Mesodermal cell (in vitro differentiated cells): ENCODE measurements around the gene CHRNB1.

ENCODE experiments used
- H3K27ac ChIP-seq: 2 replicates; pipeline ENCODE4 v1.7.0; 2013; ENCODE audit warnings: mild to moderate bottlenecking, low read depth, low read length, moderate library complexity; ENCODE audit not compliant: severe bottlenecking
- H3K36me3 ChIP-seq: 2 replicates; pipeline ENCODE4 v1.7.1; 2013; ENCODE audit warnings: mild to moderate bottlenecking, low read length, moderate library complexity; ENCODE audit not compliant: control insufficient read depth, insufficient read depth
- H3K4me1 ChIP-seq: one replicate; pipeline ENCODE4 v1.7.1; 2013; ENCODE audit warnings: mild to moderate bottlenecking, low read length; ENCODE audit not compliant: insufficient read depth, control insufficient read depth, poor library complexity, severe bottlenecking
- H3K4me3 ChIP-seq: 2 replicates; pipeline ENCODE4 v1.7.0; 2013; ENCODE audit warnings: low read length, control low read depth, mild to moderate bottlenecking; ENCODE audit not compliant: insufficient read depth, poor library complexity, severe bottlenecking; ENCODE audit errors: extremely low read depth
- H3K9me3 ChIP-seq: 2 replicates; pipeline ENCODE4 v1.7.1; 2013; ENCODE audit warnings: mild to moderate bottlenecking, low read length, moderate library complexity; ENCODE audit not compliant: control insufficient read depth
- WGBS, 2 experiments: methylation state at CpG; one replicate each; pipeline ENCODE4 v1.1.5; 2013; ENCODE audit warnings: missing lambda C conversion rate in 2 of 2; ENCODE audit not compliant: insufficient coverage in 2 of 2; 5-methylcytosine and 5-hydroxymethylcytosine counted together

CHRNB1 gene

DNA sequence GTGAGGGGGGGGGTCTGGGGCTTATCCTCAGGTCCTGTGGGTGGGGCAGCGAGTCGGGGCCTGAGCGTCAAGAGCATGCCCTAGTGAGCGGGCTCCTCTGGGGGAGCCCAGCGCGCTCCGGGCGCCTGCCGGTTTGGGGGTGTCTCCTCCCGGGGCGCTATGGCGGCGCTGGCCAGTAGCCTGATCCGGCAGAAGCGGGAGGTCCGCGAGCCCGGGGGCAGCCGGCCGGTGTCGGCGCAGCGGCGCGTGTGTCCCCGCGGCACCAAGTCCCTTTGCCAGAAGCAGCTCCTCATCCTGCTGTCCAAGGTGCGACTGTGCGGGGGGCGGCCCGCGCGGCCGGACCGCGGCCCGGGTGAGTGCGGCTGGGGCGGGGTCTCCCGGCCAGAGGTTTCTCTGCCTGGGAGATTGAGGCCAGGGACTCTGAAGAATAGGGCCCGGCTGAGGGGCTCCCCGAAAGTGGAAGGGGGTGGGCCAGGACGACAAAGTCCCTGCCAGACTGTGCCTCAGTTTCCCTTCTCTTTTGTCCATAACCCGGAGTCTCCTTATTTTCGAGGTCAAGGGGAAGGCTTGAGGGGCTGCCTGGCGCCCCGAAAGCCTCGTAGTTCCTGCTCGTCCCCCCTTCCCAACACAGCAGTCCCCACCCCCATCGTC lies 5.3 kb upstream of the CHRNB1 start, which contains the start of gene FGF11:
FGF11 (plus strand) TSS at position 51 of the 651 bp plus-strand sequence; CDS start at position 160, 109 bp downstream.
- H3K9me3 ChIP-seq = no peaks in the 10 kb centered on the region
- peaks cover 17% of the 10 kb centered on the region for H3K4me1 ChIP-seq
- H3K27ac ChIP-seq = peak within 1 kb of the TSS; percentile 91
- WGBS, 2 experiments = 2 to 3% methylated on average over 35 to 46 of the region's 50 CpGs
- H3K36me3 ChIP-seq = no peaks in the 10 kb centered on the region
- H3K4me3 ChIP-seq = peak within 1 kb of the TSS; percentile 75

DNA sequence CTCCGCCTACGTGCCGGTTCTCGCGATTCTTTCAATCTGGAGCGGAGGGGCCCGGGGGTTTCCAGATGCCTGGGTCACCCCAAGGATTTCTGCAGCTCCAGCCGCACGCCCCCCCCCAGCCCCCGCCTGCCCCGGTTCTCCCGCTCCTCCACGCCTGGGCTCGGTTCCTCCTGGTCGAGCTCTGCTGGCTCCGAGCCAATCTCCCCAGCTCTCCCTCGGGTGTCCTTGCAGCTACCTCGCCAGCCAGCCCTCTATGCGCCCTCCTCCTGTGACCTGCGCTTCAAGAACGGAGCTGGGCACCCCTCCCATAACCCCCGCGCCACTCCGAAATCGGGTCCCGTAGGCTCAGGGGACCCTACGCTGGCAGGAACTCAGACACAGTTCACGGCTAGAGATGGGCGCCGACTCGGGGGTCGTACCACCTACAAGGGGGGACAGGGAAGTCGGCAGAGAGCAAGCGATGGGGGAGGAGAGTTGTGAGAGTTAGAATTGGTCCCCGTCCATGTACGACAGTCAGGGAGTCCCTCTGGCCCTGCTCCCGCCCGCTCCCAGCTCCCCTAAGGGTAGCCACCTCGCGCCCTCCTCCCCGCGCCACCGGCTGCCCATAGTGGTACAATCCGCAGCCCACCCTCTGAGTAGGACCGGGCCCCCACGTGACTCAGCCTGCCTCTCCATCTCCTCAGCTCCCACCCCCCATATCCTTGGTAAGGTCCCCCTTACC lies 4.6 kb upstream of the CHRNB1 start:
- 0% methylated on average over 35 to 40 of the region's 46 CpGs for whole genome bisulfite sequencing, 2 experiments
- Histone ChIP-seq H3K4me3 (peak overlapping the region; percentile 75), H3K9me3 (no peaks in the 10 kb centered on the region), H3K27ac (peak overlapping the region; percentile 91), H3K4me1 (peaks cover 19% of the 10 kb centered on the region), H3K36me3 (no peaks in the 10 kb centered on the region)

GRCh38 chr17:7440834-7441195 lies 4.0 kb upstream of the CHRNB1 start:
- H3K4me3 ChIP-seq = peak overlapping the region; percentile 75
- H3K9me3 ChIP-seq = no peaks in the 10 kb centered on the region
- no peaks in the 10 kb centered on the region for H3K36me3 ChIP-seq
- peak overlapping the region; percentile 91 for H3K27ac ChIP-seq
- H3K4me1 ChIP-seq = peaks cover 19% of the 10 kb centered on the region
- WGBS, 2 experiments = 3 to 11% methylated on average over 7 to 10 of the region's 12 CpGs

GRCh38 chr17:7441266-7441665 lies 3.6 kb upstream of the CHRNB1 start:
- Histone ChIP-seq H3K36me3 (no peaks in the 10 kb centered on the region), H3K27ac (peak overlapping the region; percentile 91), H3K4me1 (peaks cover 19% of the 10 kb centered on the region), H3K9me3 (no peaks in the 10 kb centered on the region), H3K4me3 (no peak overlapping the region)
- WGBS, 2 experiments = 60 to 66% methylated on average over 3 to 5 of the region's 7 CpGs

- H3K4me1 ChIP-seq = peaks cover 19% of the 10 kb centered on the region
- H3K27ac ChIP-seq = no peak overlapping the region
- H3K9me3 ChIP-seq = no peaks in the 10 kb centered on the region
- H3K4me3 ChIP-seq = no peak overlapping the region
- no peaks in the 10 kb centered on the region for H3K36me3 ChIP-seq
- WGBS, 2 experiments = 100% methylated on average over 2 of the region's 2 CpGs
Measured at GRCh38 chr17:7442142-7442541, 2.7 kb upstream of the CHRNB1 start.

- no peak overlapping the region for H3K4me3 ChIP-seq
- no peak overlapping the region for H3K27ac ChIP-seq
- peaks cover 9% of the 10 kb centered on the region for H3K4me1 ChIP-seq
- no peaks in the 10 kb centered on the region for H3K9me3 ChIP-seq
- 81 to 83% methylated on average over 5 to 7 of the region's 7 CpGs for WGBS, 2 experiments
- H3K36me3 ChIP-seq = no peaks in the 10 kb centered on the region
Measured at GRCh38 chr17:7443499-7444485, 1.1 kb upstream of the CHRNB1 start.

- no peaks in the 10 kb centered on the region for H3K36me3 ChIP-seq
- H3K4me3 ChIP-seq = peak overlapping the region; percentile 44
- peaks cover 9% of the 10 kb centered on the region for H3K4me1 ChIP-seq
- H3K9me3 ChIP-seq = no peaks in the 10 kb centered on the region
- peak overlapping the region; percentile 45 for H3K27ac ChIP-seq
- WGBS, 2 experiments = 2 to 5% methylated on average over 7 to 13 of the region's 16 CpGs
Measured at GRCh38 chr17:7445619-7445968, 733 bp downstream of the CHRNB1 start.

DNA sequence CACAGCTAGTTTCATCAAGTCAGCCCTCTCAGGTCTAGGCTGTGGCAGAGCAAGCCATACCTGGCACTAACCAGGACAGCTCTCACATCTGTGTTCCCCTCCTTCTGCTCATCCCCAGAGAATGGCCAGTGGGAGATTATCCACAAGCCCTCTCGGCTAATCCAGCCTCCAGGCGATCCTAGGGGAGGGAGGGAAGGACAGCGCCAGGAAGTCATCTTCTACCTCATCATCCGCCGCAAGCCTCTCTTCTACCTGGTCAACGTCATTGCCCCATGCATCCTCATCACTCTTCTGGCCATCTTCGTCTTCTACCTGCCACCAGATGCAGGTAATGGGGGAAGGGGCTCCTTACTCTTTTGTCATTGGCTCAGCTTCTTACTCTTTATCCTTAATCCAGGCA lies 3.6 kb downstream of the CHRNB1 start:
- Histone ChIP-seq H3K27ac (no peak overlapping the region), H3K4me1 (peaks cover 4% of the 10 kb centered on the region), H3K4me3 (no peak overlapping the region), H3K9me3 (no peaks in the 10 kb centered on the region), H3K36me3 (no peaks in the 10 kb centered on the region)
- WGBS, 2 experiments = 89 to 100% methylated on average over 1 to 4 of the region's 7 CpGs

DNA sequence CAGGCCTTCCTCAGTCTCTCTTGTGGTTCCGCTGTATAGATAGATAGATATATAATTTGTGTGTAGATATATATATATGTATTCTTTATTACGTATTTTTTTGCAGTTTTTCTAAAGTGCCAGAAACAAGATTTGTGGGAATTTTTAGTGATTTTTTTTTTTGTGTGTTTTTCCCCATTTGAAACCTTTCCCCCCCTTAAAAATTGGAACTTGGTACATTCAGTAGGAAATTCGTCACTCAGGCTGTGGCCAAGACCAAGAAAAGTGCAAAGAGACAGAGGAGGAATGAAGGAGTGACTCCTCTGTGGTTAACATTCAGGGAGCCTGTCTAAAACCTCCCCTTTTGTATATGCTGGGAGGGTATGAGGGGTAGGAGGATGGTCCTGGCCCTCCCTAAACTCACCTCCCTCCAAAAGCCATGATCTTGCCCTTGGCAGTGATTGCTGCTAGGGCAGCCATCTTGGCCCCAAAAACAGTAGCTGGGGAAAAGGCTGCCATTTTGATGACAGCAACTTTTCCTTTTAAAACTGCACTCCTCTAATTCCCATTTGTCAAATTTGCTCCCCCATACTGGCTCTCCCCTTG lies 15.2 kb downstream of the CHRNB1 start:
- H3K36me3 ChIP-seq = peaks cover 30% of the 10 kb centered on the region
- no CpG with 5 or more reads among the region's 3 CpGs for WGBS, 2 experiments
- H3K27ac ChIP-seq = no peak overlapping the region
- no peaks in the 10 kb centered on the region for H3K9me3 ChIP-seq
- H3K4me1 ChIP-seq = no peaks in the 10 kb centered on the region
- no peak overlapping the region for H3K4me3 ChIP-seq
